MCF 10A (cell line): ENCODE data around the gene NTRK2. TPM values are rescaled to one million over a fixed set of nuclear protein-coding genes. Genes with fewer than 3 reads are reported as not detected.

Source experiments
- Bru-seq: library from RNA; stranded (reverse); fragments of 400-500 nt; gene quantifications from one replicate; lab custom pipeline; 2021; lab: Mats Ljungman, UMichigan
- BruChase-seq, 2 experiments: library from RNA; stranded (reverse); fragments of 400-500 nt; gene quantifications; one replicate each; lab custom pipeline; 2021; lab: Mats Ljungman, UMichigan
- BruUV-seq: library from RNA; stranded (reverse); fragments of 400-500 nt; replicated peaks from 2 replicates; lab custom pipeline; 2021; lab: Mats Ljungman, UMichigan
- CTCF ChIA-PET: fragments of 300-600 bp; sonication (Branson Sonifier 250); formaldehyde crosslinking; extraction: SDS; loops from one replicate; lab custom pipeline; 2021; ENCODE audit warnings: antibody characterized with exemption, inconsistent platforms; lab: Yijun Ruan, JAX
- POLR2A ChIA-PET: fragments of 300-600, 350-650 bp; sonication (Branson Sonifier 250); formaldehyde crosslinking; extraction: SDS; loops from one replicate; lab custom pipeline; 2020; ENCODE audit warnings: antibody characterized with exemption, inconsistent platforms; lab: Yijun Ruan, JAX
- DNase-seq: peaks from one replicate; pipeline ENCODE4 v3.0.0-alpha.2; 2018; ENCODE audit not compliant: unreplicated experiment
- H3K27ac Mint-ChIP-seq: one replicate; pipeline ENCODE4 v1.8.0; 2022; ENCODE audit warnings: mild to moderate bottlenecking, low read depth, mixed read lengths; ENCODE audit not compliant: unreplicated experiment
- H3K27me3 Mint-ChIP-seq: one replicate; pipeline ENCODE4 v1.8.0; 2022; ENCODE audit warnings: mixed read lengths; ENCODE audit not compliant: insufficient read depth, unreplicated experiment
- H3K36me3 Mint-ChIP-seq: one replicate; pipeline ENCODE4 v1.8.0; 2022; ENCODE audit warnings: mild to moderate bottlenecking, moderate library complexity, mixed read lengths; ENCODE audit not compliant: insufficient read depth, unreplicated experiment
- H3K4me1 Mint-ChIP-seq: one replicate; pipeline ENCODE4 v1.8.0; 2022; ENCODE audit warnings: mixed read lengths; ENCODE audit not compliant: insufficient read depth, unreplicated experiment
- H3K4me3 Mint-ChIP-seq: one replicate; pipeline ENCODE4 v1.8.0; 2022; ENCODE audit warnings: mild to moderate bottlenecking, moderate library complexity, mixed read lengths; ENCODE audit not compliant: unreplicated experiment
- H3K9me3 Mint-ChIP-seq: one replicate; pipeline ENCODE4 v1.8.0; 2022; ENCODE audit warnings: mixed read lengths; ENCODE audit not compliant: unreplicated experiment
- CTCF ChIP-seq: fragments of 200-600 bp; IDR thresholded peaks from one replicate; pipeline ENCODE4 v1.8.0; 2022; ENCODE audit warnings: antibody characterized with exemption, mild to moderate bottlenecking; ENCODE audit not compliant: unreplicated experiment
- intact Hi-C: fragments of 100-400 bp; cut with micrococcal nuclease; formaldehyde crosslinking; loops from 2 replicates; pipeline ENCODE4 v1.14.1; 2022
- long read RNA-seq: library from polyadenylated mRNA; stranded (forward); transcript quantifications from one replicate; pipeline ENCODE4 v2.0.0, GENCODE V29; 2022
- total RNA-seq: library from RNA; stranded (reverse); gene quantifications from 2 replicates; pipeline ENCODE4 v1.2.3, GENCODE V29; 2022

The NTRK2 gene
- total RNA-seq (not detected in 2 replicates), Bru-seq, nascent RNA (percentile 1 among the genes with signal in this experiment), BruChase-seq, experiment 1, labeled RNA remaining after a 6-hour chase (percentile 1 among the genes with signal in this experiment), BruChase-seq, experiment 2, labeled RNA remaining after a 2-hour chase (percentile 1 among the genes with signal in this experiment)
- long read RNA-seq, result 0 reads

- H3K4me3 Mint-ChIP-seq, result peak within 1 kb of the TSS; percentile 80
- H3K9me3 Mint-ChIP-seq, result no peaks in the 10 kb centered on the region
- BruUV-seq, result no TSS peak
- DNase-seq, result peak; percentile 6
- peaks cover 14% of the 10 kb centered on the region for H3K4me1 Mint-ChIP-seq
- TF ChIP-seq CTCF, result peak; percentile 9
- peaks cover 25% of the 10 kb centered on the region for H3K27me3 Mint-ChIP-seq
- no peak within 1 kb of the TSS for H3K27ac Mint-ChIP-seq
- POLR2A ChIA-PET, result interaction anchor here (0.7 kb wide), 1 partner anchor 268 kb away, joined by 3 read pairs; no protein-coding TSS in a partner anchor
- no peaks in the 10 kb centered on the region for H3K36me3 Mint-ChIP-seq
- intact Hi-C loops, result loop anchor here (1.0 to 10.0 kb wide), 2 partner anchors 272 to 755 kb away; no protein-coding TSS in a partner anchor
- CTCF ChIA-PET, result interaction anchor here (0.6 to 3.3 kb wide), 11 partner anchors 29 to 627 kb away, joined by 3 to 13 read pairs (median 3); no protein-coding TSS in a partner anchor
Observed at GRCh38 chr9:84669288-84670137, at the start of gene NTRK2. Gene NTRK2, plus strand, starts transcription at chr9:84669729. Its CDS starts 1,020 bp downstream, at chr9:84670749.

- POLR2A ChIA-PET, result no interaction called here
- Mint-ChIP-seq H3K9me3 (no peaks in the 10 kb centered on the region), H3K4me1 (no peaks in the 10 kb centered on the region), H3K4me3 (no peak overlapping the region), H3K27me3 (no peaks in the 10 kb centered on the region), H3K27ac (no peak overlapping the region), H3K36me3 (no peaks in the 10 kb centered on the region)
- no peak for DNase-seq
- intact Hi-C loops, result no loop called here
- CTCF ChIA-PET, result no interaction called here
- no TSS peak for BruUV-seq
- TF ChIP-seq CTCF, result no peak
Observed at GRCh38 chr9:84620338-84620737, 49.2 kb upstream of the NTRK2 start.

- Mint-ChIP-seq H3K36me3 (no peaks in the 10 kb centered on the region), H3K4me3 (no peak overlapping the region), H3K27ac (no peak overlapping the region), H3K27me3 (peaks cover 10% of the 10 kb centered on the region), H3K4me1 (no peaks in the 10 kb centered on the region), H3K9me3 (no peaks in the 10 kb centered on the region)
- intact Hi-C loops, result no loop called here
- no TSS peak for BruUV-seq
- no peak for TF ChIP-seq CTCF
- ChIA-PET POLR2A (no interaction called here), CTCF (no interaction called here)
- no peak for DNase-seq
Observed at GRCh38 chr9:84621811-84622210, 47.7 kb upstream of the NTRK2 start.

GRCh38 chr9:84622981-84623380, 46.5 kb upstream of the NTRK2 start:
- Mint-ChIP-seq H3K27ac (no peak overlapping the region), H3K27me3 (peaks cover 10% of the 10 kb centered on the region), H3K4me1 (no peaks in the 10 kb centered on the region), H3K4me3 (no peak overlapping the region), H3K9me3 (no peaks in the 10 kb centered on the region), H3K36me3 (no peaks in the 10 kb centered on the region)
- no TSS peak for BruUV-seq
- DNase-seq, result no peak
- TF ChIP-seq CTCF, result no peak
- intact Hi-C loops, result no loop called here
- CTCF ChIA-PET, result no interaction called here
- POLR2A ChIA-PET, result no interaction called here
